ENCODE measurements around the gene MORN1.

GRCh38 chr1:2358651-2359640, 32.4 kb downstream of the MORN1 start:
- TF ChIP-seq YY1 (IDR thresholded peaks at IDR 0.05; ENCODE audit: low read depth): no peak
- TF ChIP-seq CTCF (IDR thresholded peaks at IDR 0.05): no peak

All from SK-N-SH (cell line).